NB4 (cell line): ENCODE results near the gene VAV2.

Source experiments
- CTCF ChIP-seq: IDR thresholded peaks from one replicate; pipeline ENCODE4 v1.5.1; 2012; ENCODE audit warnings: low read depth, low read length
- MAX ChIP-seq: IDR thresholded peaks from 2 replicates; pipeline ENCODE4 v1.6.1; 2011; ENCODE audit warnings: low read depth, low read length
- POLR2A ChIP-seq: IDR thresholded peaks from 2 replicates; pipeline ENCODE4 v1.6.1; 2011; ENCODE audit warnings: mild to moderate bottlenecking; ENCODE audit not compliant: insufficient read length; ENCODE audit errors: extremely low read depth

GRCh38 chr9:133821601-133822429 lies 170.3 kb downstream of the VAV2 start:
- TF ChIP-seq CTCF (no peak), POLR2A (no peak), MAX (no peak)
